Body of pancreas (tissue), 4 donors: ENCODE measurements around the gene ADGRF5. TPM values are rescaled to one million over a fixed set of nuclear protein-coding genes. Genes with fewer than 3 reads are reported as not detected.

Source experiments
- ATAC-seq: fragments of 150-250 bp; one replicate; pipeline ENCODE4 v1.9.1; 2016
- DNase-seq, 4 donors: peaks; one replicate each; pipeline ENCODE4 v3.0.0-alpha.2; 2019
- H3K27ac ChIP-seq, 4 donors: fragments of 200-600 bp; sonication (generic); 1 replicate in 3 of 4; 2 replicates in 1 of 4; pipeline versions ENCODE4 v1.5.1 to v1.6.1; 2016 to 2019; ENCODE audit warnings: mild to moderate bottlenecking in 1 of 4, mixed read lengths in 1 of 4, moderate library complexity in 1 of 4
- H3K27me3 ChIP-seq, 2 donors: fragments of 200-600 bp; sonication (generic); one replicate each; pipeline ENCODE4 v1.6.0; 2016; ENCODE audit warnings: mild to moderate bottlenecking in 1 of 2
- H3K36me3 ChIP-seq, 2 donors: fragments of 200-600 bp; sonication (generic); replicated peaks in 1 of 2; 2 replicates each; pipeline ENCODE4 v1.5.1; 2016; ENCODE audit warnings: low read depth in 2 of 2; ENCODE audit not compliant: insufficient read depth in 1 of 2
- H3K4me1 ChIP-seq: fragments of 200-600 bp; sonication (generic); one replicate; pipeline ENCODE4 v1.6.0; 2016
- H3K4me3 ChIP-seq, 2 donors: fragments of 200-600 bp; sonication (generic); 1 replicate in 1 of 2; 2 replicates in 1 of 2; pipeline ENCODE4 v1.5.1; 2016 to 2019
- H3K9me3 ChIP-seq, 3 donors: fragments of 200-600 bp; sonication (generic); 1 replicate in 2 of 3; 2 replicates in 1 of 3; pipeline ENCODE4 v1.5.1; 2016
- CTCF ChIP-seq, 7 experiments: fragments of 450-650 bp in 4 of 7; fragments of 200-600 bp in 3 of 7; sonication (generic) in 3 of 7; IDR thresholded peaks; one replicate each; pipeline ENCODE4 v1.5.1; 2016 to 2019; ENCODE audit warnings: antibody characterized with exemption in 7 of 7
- POLR2A ChIP-seq, 3 donors: fragments of 450-650 bp; IDR thresholded peaks; one replicate each; pipeline ENCODE4 v1.6.1; 2016; ENCODE audit warnings: antibody characterized with exemption in 3 of 3, mild to moderate bottlenecking in 2 of 3
- WGBS, 2 donors: methylation state at CpG; one replicate each; pipeline ENCODE4 v1.1.5; 2017; 5-methylcytosine and 5-hydroxymethylcytosine counted together
- intact Hi-C: fragments of 100-400 bp; cut with DNase I; formaldehyde crosslinking; loops from one replicate; pipeline ENCODE4 v1.15.1; 2023
- total RNA-seq, 2 donors: library from RNA; depleted of rRNA; stranded (reverse); fragments of >200 nt; gene quantifications; one replicate each; pipeline ENCODE4 v1.1.0, GENCODE V29; 2016

ADGRF5 gene
- total RNA-seq, 2 donors from 2014 or later, result 4.9 to 6.5 TPM

GRCh38 chr6:46956409-46956808, 34.7 kb upstream of the ADGRF5 start:
- ATAC-seq, result no peak
- H3K36me3 ChIP-seq, result no peaks in the 10 kb centered on the region
- DNase-seq, result no peak

GRCh38 chr6:46954837-46955451, 33.2 kb upstream of the ADGRF5 start:
- no peaks in the 10 kb centered on the region for H3K36me3 ChIP-seq
- TF ChIP-seq POLR2A (IDR thresholded peaks at IDR 0.05), result no peak
- TF ChIP-seq CTCF (IDR thresholded peaks at IDR 0.05), result no peak
- H3K4me3 ChIP-seq, result no peak overlapping the region
- no peaks in the 10 kb centered on the region for H3K9me3 ChIP-seq
- intact Hi-C loops, result no loop called here
- H3K27ac ChIP-seq, result no peak overlapping the region
- no peak for DNase-seq
- no peaks in the 10 kb centered on the region for H3K27me3 ChIP-seq
- no peaks in the 10 kb centered on the region for H3K4me1 ChIP-seq
- ATAC-seq, result no peak
- 56 to 82% methylated on average over 4 of the region's 4 CpGs for WGBS, 2 donors

More at GRCh38 chr6:46956409-46956808, 34.7 kb upstream of the ADGRF5 start:
- TF ChIP-seq CTCF (IDR thresholded peaks at IDR 0.05), result no peak
- TF ChIP-seq POLR2A (IDR thresholded peaks at IDR 0.05), result no peak
- Histone ChIP-seq H3K9me3 (no peaks in the 10 kb centered on the region), H3K27ac (no peak overlapping the region), H3K27me3 (no peaks in the 10 kb centered on the region), H3K4me3 (no peak overlapping the region), H3K4me1 (no peaks in the 10 kb centered on the region)
- WGBS, 2 donors, result 91 to 94% methylated on average over 6 of the region's 6 CpGs
- intact Hi-C loops, result no loop called here

GRCh38 chr6:46953921-46954320, 32.2 kb upstream of the ADGRF5 start:
- Histone ChIP-seq H3K4me3 (no peak overlapping the region), H3K9me3 (no peaks in the 10 kb centered on the region), H3K36me3 (no peaks in the 10 kb centered on the region), H3K27ac (no peak overlapping the region), H3K4me1 (no peaks in the 10 kb centered on the region), H3K27me3 (no peaks in the 10 kb centered on the region)
- no peak for DNase-seq
- WGBS, 2 donors, result 62 to 74% methylated on average over 4 of the region's 4 CpGs
- TF ChIP-seq POLR2A (IDR thresholded peaks at IDR 0.05), result no peak
- no peak for TF ChIP-seq CTCF (IDR thresholded peaks at IDR 0.05)
- intact Hi-C loops, result no loop called here
- ATAC-seq, result no peak

- TF ChIP-seq POLR2A (IDR thresholded peaks at IDR 0.05), result no peak
- no peak for TF ChIP-seq CTCF (IDR thresholded peaks at IDR 0.05)
- ATAC-seq (peak; percentile 41), DNase-seq (peak in 3 of 4 donors; percentile 28 to 34 (median 30))
- no peaks in the 10 kb centered on the region for H3K4me1 ChIP-seq
- no peaks in the 10 kb centered on the region for H3K36me3 ChIP-seq
- H3K9me3 ChIP-seq, result no peaks in the 10 kb centered on the region
- no peak overlapping the region for H3K4me3 ChIP-seq
- no peaks in the 10 kb centered on the region for H3K27me3 ChIP-seq
- WGBS, 2 donors, result 54 to 59% methylated on average over 8 of the region's 8 CpGs
- intact Hi-C loops, result no loop called here
- H3K27ac ChIP-seq, result peak overlapping the region in 2 of 4 donors; percentile 3 to 48
Measured at GRCh38 chr6:46949632-46950280, 28.0 kb upstream of the ADGRF5 start.

GRCh38 chr6:46948699-46949098, 27.0 kb upstream of the ADGRF5 start:
- Histone ChIP-seq H3K4me1 (no peaks in the 10 kb centered on the region), H3K27me3 (no peaks in the 10 kb centered on the region), H3K27ac (peak overlapping the region in 1 of 4 donors; percentile 8), H3K4me3 (no peak overlapping the region), H3K9me3 (no peaks in the 10 kb centered on the region), H3K36me3 (no peaks in the 10 kb centered on the region)
- intact Hi-C loops, result no loop called here
- no peak for DNase-seq
- peak; percentile 35 for ATAC-seq
- TF ChIP-seq POLR2A (IDR thresholded peaks at IDR 0.05) (no peak), CTCF (IDR thresholded peaks at IDR 0.05) (no peak)
- 86 to 96% methylated on average over 8 of the region's 8 CpGs for WGBS, 2 donors
